Heart left ventricle (tissue), 16 donors: ENCODE measurements around the gene CRLF2. TPM values are rescaled to one million over a fixed set of nuclear protein-coding genes. Genes with fewer than 3 reads are reported as not detected.
"Not testable (repeated sequence)": the region's sequence is repeated elsewhere in the genome, so short reads cannot be mapped to it uniquely, and the experiment has no call there.

Source experiments
- ATAC-seq, 4 donors: fragments of 200-7000 bp; cut with Tn5 transposase; one replicate each; pipeline ENCODE4 v1.9.1; 2020 to 2022; ENCODE audit warnings: moderate library complexity in 4 of 4, mild to moderate bottlenecking in 3 of 4, moderate number of reproducible peaks in 1 of 4
- DNase-seq, 5 donors: peaks; one replicate each; pipeline ENCODE4 v3.0.0-alpha.2; 2020
- H3K27ac ChIP-seq, 12 donors: fragments of 200-600 bp; sonication (generic) in 4 of 12; one replicate each; pipeline versions ENCODE4 v1.5.0 to v1.8.0; 2016 to 2022; ENCODE audit warnings: mild to moderate bottlenecking in 2 of 12
- H3K27me3 ChIP-seq, 9 donors: fragments of 200-600 bp; sonication (generic) in 2 of 9; one replicate each; pipeline versions ENCODE4 v1.5.1 to v1.8.0; 2016 to 2022; ENCODE audit warnings: mild to moderate bottlenecking in 3 of 9
- H3K36me3 ChIP-seq, 9 donors: fragments of 200-600 bp; sonication (generic) in 2 of 9; one replicate each; pipeline versions ENCODE4 v1.5.0 to v1.8.0; 2018 to 2022; ENCODE audit warnings: mild to moderate bottlenecking in 2 of 9
- H3K4me1 ChIP-seq, 12 donors: fragments of 200-600 bp; sonication (generic) in 4 of 12; one replicate each; pipeline versions ENCODE4 v1.5.0 to v1.8.0; 2016 to 2022; ENCODE audit warnings: mild to moderate bottlenecking in 3 of 12
- H3K4me3 ChIP-seq, 12 donors: fragments of 200-600 bp; sonication (generic) in 4 of 12; one replicate each; pipeline versions ENCODE4 v1.5.0 to v1.8.0; 2017 to 2022; ENCODE audit warnings: mild to moderate bottlenecking in 9 of 12, moderate library complexity in 4 of 12
- H3K9me3 ChIP-seq, 12 donors: fragments of 200-600 bp; sonication (generic) in 4 of 12; one replicate each; pipeline versions ENCODE4 v1.5.0 to v1.8.0; 2016 to 2022; ENCODE audit warnings: mild to moderate bottlenecking in 1 of 12
- POLR2A ChIP-seq, 2 donors: fragments of 450-650 bp; IDR thresholded peaks; one replicate each; pipeline ENCODE4 v1.6.1; 2017; ENCODE audit warnings: antibody characterized with exemption in 2 of 2, mild to moderate bottlenecking in 2 of 2, moderate library complexity in 2 of 2
- WGBS, 4 donors: extraction: QIAGEN DNeasy Blood & Tissue Kit in 2 of 4; methylation state at CpG; one replicate each; pipeline versions ENCODE4 v1.1.5 to v1.1.7; 2013 to 2018; 5-methylcytosine and 5-hydroxymethylcytosine counted together
- intact Hi-C, 10 donors: fragments of 100-400 bp; cut with DNase I; formaldehyde crosslinking; loops; one replicate each; pipeline versions ENCODE4 v1.11.1 to v1.14.2; 2022
- polyA plus RNA-seq, 2 donors: library from polyadenylated mRNA; stranded (reverse); fragments of 200-250 nt; gene quantifications; one replicate each; pipeline ENCODE4 v1.2.3, GENCODE V29; 2013
- total RNA-seq, 9 donors: library from RNA; depleted of rRNA in 2 of 9; stranded (reverse); fragments of >200 nt in 2 of 9; fragmentation: NEBNext Ultra II Directional in 3 of 9; extraction: Animal tissue kit (Norgen Biotek cat#: 25700) in 3 of 9; gene quantifications; one replicate each; pipeline versions ENCODE4 v1.1.0 to v1.2.4, GENCODE V29; 2016 to 2023
- TF ChIP-seq, protein P1 (sequence below), 12 donors: fragments of 200-600 bp; sonication (generic) in 4 of 12; IDR thresholded peaks; one replicate each; pipeline versions ENCODE4 v1.5.0 to v1.8.0; 2018 to 2022; ENCODE audit warnings: antibody characterized with exemption in 12 of 12, mild to moderate bottlenecking in 5 of 12
- donor health status: ischemic (EF 13 %, LVEDD 7.1; RV severe dilation, severe dysfunction).
- donor health status: healthy with polysubstance abuse.
- donor health status: DM: no; HTN: yes; CAD: no.
- donor health status: DM: no; HTN: no; CAD: no.
- donor health status: ischemic (EF 25% LVEDD 6.9; RV normal size, moderate dysfunction).
- donor health status: ischemic (EF 25% LVEDD 5.7; RV mildly dilated, moderate dysfunction).
- donor health status: healthy.
- donor health status: DM: yes; HTN: yes; CAD: no.
- donor health status: ischemic (EF 35%, LVEDD 5.7; RV mildly dilated, moderate dysfunction).
- donor health status: nonischemic (EF 11% LVEDD 7.7; RV severe dilation, severe dysfunction).
- donor health status: DM: yes; HTN: yes; CAD: no.
- donor health status: PGD.
- donor health status: ischemic (EF 29% LVEDD 5.4; RV normal size, mild dysfunction).
- donor health status: nonischemic (EF 23%, LVEDD 6.1; RV moderate dilation, normal function).

Gene CRLF2
- total and polyA plus RNA-seq, 11 donors, result 0.19 to 0.20 TPM; not detected in 9

GRCh38 chrX:1202251-1202650 lies 10.2 kb downstream of the CRLF2 start:
- no peak for ATAC-seq
- Histone ChIP-seq H3K4me1 (peaks cover 0 to 16% (median 9%) of the 10 kb centered on the region in 12 donors), H3K4me3 (no peak overlapping the region), H3K27me3 (no peaks in the 10 kb centered on the region), H3K36me3 (no peaks in the 10 kb centered on the region), H3K9me3 (no peaks in the 10 kb centered on the region), H3K27ac (no peak overlapping the region)
- no peak for DNase-seq
- 86 to 90% (median 89%) methylated on average over 21 of the region's 21 CpGs for WGBS, 4 donors
- TF ChIP-seq, protein P1, sequence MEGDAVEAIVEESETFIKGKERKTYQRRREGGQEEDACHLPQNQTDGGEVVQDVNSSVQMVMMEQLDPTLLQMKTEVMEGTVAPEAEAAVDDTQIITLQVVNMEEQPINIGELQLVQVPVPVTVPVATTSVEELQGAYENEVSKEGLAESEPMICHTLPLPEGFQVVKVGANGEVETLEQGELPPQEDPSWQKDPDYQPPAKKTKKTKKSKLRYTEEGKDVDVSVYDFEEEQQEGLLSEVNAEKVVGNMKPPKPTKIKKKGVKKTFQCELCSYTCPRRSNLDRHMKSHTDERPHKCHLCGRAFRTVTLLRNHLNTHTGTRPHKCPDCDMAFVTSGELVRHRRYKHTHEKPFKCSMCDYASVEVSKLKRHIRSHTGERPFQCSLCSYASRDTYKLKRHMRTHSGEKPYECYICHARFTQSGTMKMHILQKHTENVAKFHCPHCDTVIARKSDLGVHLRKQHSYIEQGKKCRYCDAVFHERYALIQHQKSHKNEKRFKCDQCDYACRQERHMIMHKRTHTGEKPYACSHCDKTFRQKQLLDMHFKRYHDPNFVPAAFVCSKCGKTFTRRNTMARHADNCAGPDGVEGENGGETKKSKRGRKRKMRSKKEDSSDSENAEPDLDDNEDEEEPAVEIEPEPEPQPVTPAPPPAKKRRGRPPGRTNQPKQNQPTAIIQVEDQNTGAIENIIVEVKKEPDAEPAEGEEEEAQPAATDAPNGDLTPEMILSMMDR (IDR thresholded peaks at IDR 0.05), result no peak
- TF ChIP-seq POLR2A (IDR thresholded peaks at IDR 0.05), result no peak
- intact Hi-C loops, result no loop called here

- 79 to 85% (median 80%) methylated on average over 10 of the region's 10 CpGs for WGBS, 4 donors
- Histone ChIP-seq H3K27ac (no peak overlapping the region), H3K36me3 (no peaks in the 10 kb centered on the region), H3K4me3 (no peak overlapping the region), H3K4me1 (no peaks in the 10 kb centered on the region), H3K27me3 (no peaks in the 10 kb centered on the region), H3K9me3 (no peaks in the 10 kb centered on the region)
- ATAC-seq (no peak), DNase-seq (no peak)
- TF ChIP-seq, protein P1 (IDR thresholded peaks at IDR 0.05), result no peak
- TF ChIP-seq POLR2A (IDR thresholded peaks at IDR 0.05), result no peak
- intact Hi-C loops, result no loop called here
Observed at GRCh38 chrX:1196436-1196835, 16.0 kb downstream of the CRLF2 start.

GRCh38 chrX:1192196-1192595 lies 20.3 kb downstream of the CRLF2 start:
- ATAC-seq, H3K4me3 ChIP-seq, H3K27ac ChIP-seq, H3K9me3 ChIP-seq, H3K4me1 ChIP-seq, intact Hi-C loops, H3K27me3 ChIP-seq, H3K36me3 ChIP-seq, DNase-seq: not testable (repeated sequence)
- 82 to 89% (median 86%) methylated on average over 7 to 8 of the region's 8 CpGs for WGBS, 4 donors

GRCh38 chrX:1190596-1191145 lies 21.8 kb downstream of the CRLF2 start:
- no peak for DNase-seq
- TF ChIP-seq, protein P1 (IDR thresholded peaks at IDR 0.05), result no peak
- no peak for TF ChIP-seq POLR2A (IDR thresholded peaks at IDR 0.05)
- H3K36me3 ChIP-seq, result no peaks in the 10 kb centered on the region

GRCh38 chrX:1185561-1185960 lies 26.9 kb downstream of the CRLF2 start:
- Histone ChIP-seq H3K4me3 (no peak overlapping the region), H3K27me3 (peaks cover 0 to 7% (median 0%) of the 10 kb centered on the region in 9 donors), H3K27ac (no peak overlapping the region), H3K4me1 (no peaks in the 10 kb centered on the region), H3K9me3 (no peaks in the 10 kb centered on the region), H3K36me3 (no peaks in the 10 kb centered on the region)
- no peak for ATAC-seq
- no peak for DNase-seq
- TF ChIP-seq POLR2A (IDR thresholded peaks at IDR 0.05), result no peak
- TF ChIP-seq, protein P1 (IDR thresholded peaks at IDR 0.05), result no peak
- intact Hi-C loops, result no loop called here
- 75 to 85% (median 78%) methylated on average over 8 to 10 of the region's 10 CpGs for whole genome bisulfite sequencing, 4 donors

More at GRCh38 chrX:1190596-1191145, 21.8 kb downstream of the CRLF2 start:
- H3K27me3 ChIP-seq, result no peaks in the 10 kb centered on the region
- intact Hi-C loops, result no loop called here
- no peaks in the 10 kb centered on the region for H3K4me1 ChIP-seq
- H3K9me3 ChIP-seq, result no peaks in the 10 kb centered on the region
- no peak for ATAC-seq
- H3K27ac ChIP-seq, result no peak overlapping the region
- no peak overlapping the region for H3K4me3 ChIP-seq
- WGBS, 4 donors, result 79 to 87% (median 80%) methylated on average over 16 to 18 of the region's 18 CpGs
